GM12864 (cell line): ENCODE data around the gene NFATC2.

Experiments
- DNase-seq: peaks from one replicate; pipeline ENCODE4 v3.0.0-alpha.2; 2011; ENCODE audit warnings: low read depth
- H3K4me3 ChIP-seq: 2 replicates; pipeline ENCODE4 v1.5.1; 2011; ENCODE audit warnings: mild to moderate bottlenecking, low read depth, low read length, control low read depth
- TF ChIP-seq, protein P1 (sequence below): IDR thresholded peaks from 2 replicates; pipeline ENCODE4 v1.5.1; 2011; ENCODE audit warnings: low read depth, mild to moderate bottlenecking, moderate library complexity, low read length, control low read depth, inconsistent platforms; ENCODE audit errors: missing control alignments

Gene NFATC2

DNA sequence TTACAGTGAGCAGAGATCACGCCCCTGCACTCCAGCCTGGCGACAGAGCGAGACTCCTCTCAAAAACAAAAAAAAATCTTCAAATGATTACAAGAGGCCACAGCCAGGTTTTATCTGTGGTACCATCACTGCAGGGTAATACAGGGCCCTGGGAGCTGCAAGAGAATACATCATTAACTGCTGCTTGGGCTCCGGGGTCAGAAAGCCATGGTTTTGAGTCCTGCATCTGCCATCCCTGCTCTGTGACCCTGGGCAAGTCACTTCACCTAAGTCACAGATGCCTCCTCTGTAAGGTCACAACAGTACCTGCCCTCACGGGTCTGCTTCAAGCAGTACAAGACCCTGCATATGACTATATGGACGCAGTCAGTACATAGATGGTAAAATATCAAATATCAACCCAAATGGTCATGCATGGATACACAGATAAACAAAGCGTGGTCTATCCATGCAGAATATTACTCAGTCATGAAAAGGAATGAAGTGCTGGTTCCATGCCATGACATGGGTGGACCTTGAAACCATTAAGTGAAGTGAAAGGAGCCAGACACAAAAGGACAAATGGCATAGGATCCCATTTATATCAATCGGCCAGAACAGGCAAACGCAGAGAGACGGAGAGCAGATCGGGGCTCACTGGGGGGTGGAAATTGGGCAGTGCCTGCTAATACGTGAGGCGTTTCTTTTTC is 83.6 kb downstream of the NFATC2 start:
- TF ChIP-seq, protein P1, sequence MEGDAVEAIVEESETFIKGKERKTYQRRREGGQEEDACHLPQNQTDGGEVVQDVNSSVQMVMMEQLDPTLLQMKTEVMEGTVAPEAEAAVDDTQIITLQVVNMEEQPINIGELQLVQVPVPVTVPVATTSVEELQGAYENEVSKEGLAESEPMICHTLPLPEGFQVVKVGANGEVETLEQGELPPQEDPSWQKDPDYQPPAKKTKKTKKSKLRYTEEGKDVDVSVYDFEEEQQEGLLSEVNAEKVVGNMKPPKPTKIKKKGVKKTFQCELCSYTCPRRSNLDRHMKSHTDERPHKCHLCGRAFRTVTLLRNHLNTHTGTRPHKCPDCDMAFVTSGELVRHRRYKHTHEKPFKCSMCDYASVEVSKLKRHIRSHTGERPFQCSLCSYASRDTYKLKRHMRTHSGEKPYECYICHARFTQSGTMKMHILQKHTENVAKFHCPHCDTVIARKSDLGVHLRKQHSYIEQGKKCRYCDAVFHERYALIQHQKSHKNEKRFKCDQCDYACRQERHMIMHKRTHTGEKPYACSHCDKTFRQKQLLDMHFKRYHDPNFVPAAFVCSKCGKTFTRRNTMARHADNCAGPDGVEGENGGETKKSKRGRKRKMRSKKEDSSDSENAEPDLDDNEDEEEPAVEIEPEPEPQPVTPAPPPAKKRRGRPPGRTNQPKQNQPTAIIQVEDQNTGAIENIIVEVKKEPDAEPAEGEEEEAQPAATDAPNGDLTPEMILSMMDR, result no peak
- no peak for DNase-seq
- no peak overlapping the region for H3K4me3 ChIP-seq

DNA sequence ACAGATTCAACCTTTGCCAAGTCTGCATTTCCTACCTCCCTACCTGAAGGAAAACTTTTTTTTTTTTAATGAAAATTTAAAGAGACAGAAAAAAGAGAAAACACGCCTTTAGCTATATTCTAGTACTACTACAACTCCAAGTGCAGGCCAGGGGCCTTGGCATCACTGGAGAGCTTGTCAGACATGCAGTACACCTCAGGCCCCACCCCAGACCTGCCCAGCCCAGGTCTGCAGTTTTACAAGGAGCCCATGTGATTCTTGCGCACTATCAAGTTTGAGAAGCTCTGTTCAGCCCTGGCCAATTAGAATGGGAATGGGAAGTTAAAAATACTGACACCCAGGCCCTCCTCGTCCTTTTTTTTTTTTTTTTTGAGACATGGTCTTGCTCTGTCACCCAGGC is 85.0 kb downstream of the NFATC2 start:
- DNase-seq, result no peak
- H3K4me3 ChIP-seq, result no peak overlapping the region
- TF ChIP-seq, protein P1, result no peak

DNA sequence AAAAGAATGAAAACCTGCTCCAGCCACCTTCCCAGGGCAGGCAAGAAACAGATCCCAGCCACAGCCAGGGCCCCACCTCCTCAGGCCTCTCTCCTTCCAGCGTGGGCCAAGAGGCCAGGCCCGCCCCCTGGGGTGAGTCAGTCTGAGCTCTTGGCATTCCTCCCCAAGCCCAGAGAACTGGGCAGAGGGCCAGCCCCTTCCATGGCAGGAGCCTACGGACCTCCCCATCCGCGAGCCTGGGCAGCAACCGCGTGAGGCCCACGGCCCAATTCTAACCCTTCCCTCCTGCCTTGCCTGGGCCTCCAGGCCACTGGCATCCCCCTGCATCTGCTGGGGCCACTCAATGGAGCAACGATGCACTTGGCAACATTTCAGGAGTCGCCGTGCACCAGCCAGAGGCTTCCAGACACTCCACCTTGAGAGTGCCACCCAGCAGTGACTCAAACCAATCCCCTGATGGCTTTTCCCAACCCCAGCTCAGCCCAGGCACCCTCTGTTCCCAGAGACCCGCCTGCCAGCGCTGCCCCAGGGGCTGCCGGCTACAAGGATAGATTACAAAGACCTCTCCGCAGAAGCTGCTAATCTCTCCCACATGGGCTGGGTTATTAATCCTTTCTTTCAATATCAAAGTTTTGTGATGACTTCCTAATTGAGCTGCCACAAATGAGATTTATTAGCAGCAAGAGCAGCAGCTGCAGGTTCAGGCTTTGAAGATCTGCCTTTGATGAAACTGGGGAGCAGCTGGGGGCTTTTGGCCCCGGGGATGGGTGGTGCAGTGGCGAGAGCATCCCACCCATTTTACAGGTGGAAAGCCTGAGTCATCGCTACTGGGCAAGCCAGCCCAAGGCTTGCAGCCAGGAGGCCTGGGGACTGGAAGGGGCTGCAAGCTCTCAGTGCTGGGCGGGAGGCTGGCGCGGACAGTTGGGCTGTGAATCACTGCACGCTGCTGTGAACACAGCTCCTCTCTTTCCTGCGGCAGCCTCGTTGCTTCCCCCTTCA is 85.7 kb downstream of the NFATC2 start:
- H3K4me3 ChIP-seq, result no peak overlapping the region
- TF ChIP-seq, protein P1, result no peak
- DNase-seq, result no peak

DNA sequence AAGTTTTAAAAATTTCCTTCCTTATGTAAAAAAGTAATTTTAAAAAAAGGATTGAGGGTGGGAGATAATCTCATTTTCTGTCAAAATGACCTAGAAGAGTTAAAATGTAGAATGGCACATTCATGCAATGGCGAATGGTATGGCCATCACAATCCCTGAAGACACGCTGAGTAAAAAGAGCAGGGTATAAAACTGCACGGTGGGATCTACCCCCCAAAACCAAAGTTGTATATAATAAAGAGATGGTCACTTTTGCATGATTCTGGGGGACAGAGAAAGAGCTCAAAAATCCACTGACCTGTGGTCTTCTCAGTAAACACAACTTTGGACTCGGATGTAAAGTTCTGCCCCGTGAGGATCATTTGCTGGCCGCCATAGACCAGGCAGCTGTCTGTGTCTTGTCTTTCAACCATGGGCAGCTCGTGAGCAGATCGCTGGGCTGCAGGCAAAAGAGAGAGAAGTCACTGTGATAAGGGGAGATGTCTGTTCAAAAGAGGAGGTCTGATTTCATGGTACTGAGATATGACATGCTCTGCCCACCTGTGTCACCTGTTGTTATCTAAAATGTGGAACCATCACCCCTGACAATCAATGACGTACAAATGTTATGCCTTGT is 88.2 kb downstream of the NFATC2 start:
- no peak overlapping the region for H3K4me3 ChIP-seq
- TF ChIP-seq, protein P1, result no peak

DNA sequence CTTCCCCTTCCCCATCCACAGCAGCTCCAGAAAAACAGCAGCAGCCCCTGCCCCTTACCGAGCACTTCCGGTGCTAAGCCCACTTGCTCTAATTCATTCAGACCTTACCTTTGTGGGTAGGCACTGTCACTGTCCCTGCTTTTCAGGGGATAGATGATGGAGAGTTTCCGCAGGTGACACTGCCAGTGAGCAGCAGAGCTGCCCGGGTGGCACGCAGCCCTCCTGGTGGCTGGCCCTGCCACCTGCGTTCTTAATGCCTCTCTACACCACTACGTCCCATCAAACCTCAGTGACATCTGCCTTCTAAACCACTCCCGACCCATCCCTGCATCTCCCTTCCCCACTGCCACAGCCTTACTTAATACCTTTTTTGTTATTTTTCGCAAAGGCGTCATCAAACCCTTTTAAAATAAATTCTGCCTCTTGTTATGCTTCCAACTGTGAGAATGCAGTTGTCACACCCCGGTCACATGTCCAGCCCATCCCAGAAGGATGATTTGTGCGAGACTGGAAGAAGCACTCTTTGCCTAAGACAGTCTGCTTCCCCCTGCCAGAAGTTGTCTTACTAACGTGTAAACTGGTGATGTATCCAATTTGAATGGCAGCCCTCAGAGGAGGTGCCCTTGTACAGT is 89.7 kb downstream of the NFATC2 start:
- DNase-seq, result no peak
- TF ChIP-seq, protein P1, result no peak
- no peak overlapping the region for H3K4me3 ChIP-seq

More for the DNA sequence above, 88.2 kb downstream of the NFATC2 start:
- DNase-seq, result no peak

DNA sequence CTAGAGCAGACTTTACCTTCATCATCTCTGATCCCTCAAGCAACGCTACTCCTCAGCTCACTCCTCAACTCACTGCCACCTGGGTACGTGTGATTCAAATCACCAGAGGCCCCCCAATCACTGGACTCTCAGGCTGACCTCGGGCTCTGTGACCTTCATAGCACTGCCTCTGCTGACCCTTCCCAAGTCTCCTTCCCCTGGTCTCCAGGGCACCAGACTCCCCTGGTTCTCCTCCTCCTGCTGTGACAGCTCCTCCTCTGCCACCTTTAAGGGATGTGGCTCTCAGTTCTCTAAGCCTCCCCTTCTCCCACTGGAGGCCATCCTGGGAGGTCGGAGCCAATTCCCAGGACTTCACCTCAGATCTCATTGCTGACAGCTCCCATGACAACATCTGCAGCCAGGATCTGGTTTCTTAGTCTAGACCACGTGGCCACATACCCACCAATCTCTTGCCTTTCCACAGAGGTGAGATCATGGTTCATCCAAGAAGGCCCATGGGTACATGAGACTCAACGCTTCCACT is 90.4 kb downstream of the NFATC2 start:
- TF ChIP-seq, protein P1, result no peak
- H3K4me3 ChIP-seq, result no peak overlapping the region
- no peak for DNase-seq
